Measurements from ENCODE around the gene DDX47.
"Not testable (repeated sequence)": the region's sequence is repeated elsewhere in the genome, so short reads cannot be mapped to it uniquely, and the experiment has no call there.

DDX47 gene

GRCh38 chr12:12819752-12820311, 6.7 kb downstream of the DDX47 start:
- H4K20me1 ChIP-seq (ENCODE audit: control insufficient read depth, insufficient read depth, low read depth, low read length) = no peaks in the 10 kb centered on the region
- TF ChIP-seq EZH2phosphoT487 (IDR thresholded peaks at IDR 0.05; ENCODE audit: borderline replicate concordance, low read length) (no peak), CTCF (IDR thresholded peaks at IDR 0.05; ENCODE audit: low read depth, low read length, poor library complexity, severe bottlenecking) (no peak)
- no peaks in the 10 kb centered on the region for H3K27me3 ChIP-seq (ENCODE audit: control insufficient read depth, low read length)
- no peak overlapping the region for H3K4me3 ChIP-seq (ENCODE audit: low read length)
- no peak overlapping the region for H3K27ac ChIP-seq (ENCODE audit: low read depth, low read length)
- H3K79me2 ChIP-seq (ENCODE audit: control insufficient read depth, low read length) = peaks cover 60% of the 10 kb centered on the region
- peaks cover 95% of the 10 kb centered on the region for H3K36me3 ChIP-seq (ENCODE audit: control insufficient read depth, low read length)
- no peaks in the 10 kb centered on the region for H3K9me3 ChIP-seq (ENCODE audit: control insufficient read depth, insufficient read depth, low read length)
- peaks cover 13% of the 10 kb centered on the region for H3K4me1 ChIP-seq (ENCODE audit: control insufficient read depth, low read length)
- H3F3A ChIP-seq (ENCODE audit: control insufficient read depth, insufficient read depth) = no peaks in the 10 kb centered on the region
- H3K9me2 ChIP-seq (replicated peaks; ENCODE audit: control insufficient read depth, low read length) = no peaks in the 10 kb centered on the region
- no peak overlapping the region for H3K4me2 ChIP-seq (ENCODE audit: low read length)

- H3K27me3 ChIP-seq (ENCODE audit: control insufficient read depth, low read length); H3K4me3 ChIP-seq (ENCODE audit: low read length); H3K9me3 ChIP-seq (ENCODE audit: control insufficient read depth, insufficient read depth, low read length); H3F3A ChIP-seq (ENCODE audit: control insufficient read depth, insufficient read depth); H3K27ac ChIP-seq (ENCODE audit: low read depth, low read length); H3K9me2 ChIP-seq (replicated peaks; ENCODE audit: control insufficient read depth, low read length); H3K4me2 ChIP-seq (ENCODE audit: low read length); H4K20me1 ChIP-seq (ENCODE audit: control insufficient read depth, insufficient read depth, low read depth, low read length): not testable (repeated sequence)
- H3K36me3 ChIP-seq (ENCODE audit: control insufficient read depth, low read length) = peaks cover 96% of the 10 kb centered on the region
- H3K79me2 ChIP-seq (ENCODE audit: control insufficient read depth, low read length) = peaks cover 54% of the 10 kb centered on the region
- peaks cover 11% of the 10 kb centered on the region for H3K4me1 ChIP-seq (ENCODE audit: control insufficient read depth, low read length)
These were observed 7.2 kb downstream of the DDX47 start for GRCh38 chr12:12820376-12820775.

- no peak overlapping the region for H3K27ac ChIP-seq (ENCODE audit: low read depth, low read length)
- peaks cover 38% of the 10 kb centered on the region for H3K79me2 ChIP-seq (ENCODE audit: control insufficient read depth, low read length)
- H3K9me2 ChIP-seq (replicated peaks; ENCODE audit: control insufficient read depth, low read length) = no peaks in the 10 kb centered on the region
- no peaks in the 10 kb centered on the region for H3K9me3 ChIP-seq (ENCODE audit: control insufficient read depth, insufficient read depth, low read length)
- no peak for TF ChIP-seq EZH2phosphoT487 (IDR thresholded peaks at IDR 0.05; ENCODE audit: borderline replicate concordance, low read length)
- TF ChIP-seq CTCF (IDR thresholded peaks at IDR 0.05; ENCODE audit: low read depth, low read length, poor library complexity, severe bottlenecking) = no peak
- H3K4me3 ChIP-seq (ENCODE audit: low read length) = no peak overlapping the region
- H3K36me3 ChIP-seq (ENCODE audit: control insufficient read depth, low read length) = peaks cover 96% of the 10 kb centered on the region
- H3F3A ChIP-seq (ENCODE audit: control insufficient read depth, insufficient read depth) = no peaks in the 10 kb centered on the region
- H4K20me1 ChIP-seq (ENCODE audit: control insufficient read depth, insufficient read depth, low read depth, low read length) = no peaks in the 10 kb centered on the region
- no peaks in the 10 kb centered on the region for H3K4me1 ChIP-seq (ENCODE audit: control insufficient read depth, low read length)
- H3K4me2 ChIP-seq (ENCODE audit: low read length) = no peak overlapping the region
- no peaks in the 10 kb centered on the region for H3K27me3 ChIP-seq (ENCODE audit: control insufficient read depth, low read length)
These were observed 8.8 kb downstream of the DDX47 start for GRCh38 chr12:12821975-12822374.

- no peaks in the 10 kb centered on the region for H3K9me3 ChIP-seq (ENCODE audit: control insufficient read depth, insufficient read depth, low read length)
- H3K4me2 ChIP-seq (ENCODE audit: low read length) = no peak overlapping the region
- no peaks in the 10 kb centered on the region for H3K9me2 ChIP-seq (replicated peaks; ENCODE audit: control insufficient read depth, low read length)
- H3K4me1 ChIP-seq (ENCODE audit: control insufficient read depth, low read length) = no peaks in the 10 kb centered on the region
- H3K79me2 ChIP-seq (ENCODE audit: control insufficient read depth, low read length) = peaks cover 29% of the 10 kb centered on the region
- H3F3A ChIP-seq (ENCODE audit: control insufficient read depth, insufficient read depth) = no peaks in the 10 kb centered on the region
- TF ChIP-seq CTCF (IDR thresholded peaks at IDR 0.05; ENCODE audit: low read depth, low read length, poor library complexity, severe bottlenecking) = no peak
- H4K20me1 ChIP-seq (ENCODE audit: control insufficient read depth, insufficient read depth, low read depth, low read length) = no peaks in the 10 kb centered on the region
- H3K27ac ChIP-seq (ENCODE audit: low read depth, low read length) = no peak overlapping the region
- H3K36me3 ChIP-seq (ENCODE audit: control insufficient read depth, low read length) = peaks cover 94% of the 10 kb centered on the region
- H3K27me3 ChIP-seq (ENCODE audit: control insufficient read depth, low read length) = no peaks in the 10 kb centered on the region
- H3K4me3 ChIP-seq (ENCODE audit: low read length) = no peak overlapping the region
These were observed 9.7 kb downstream of the DDX47 start for GRCh38 chr12:12822886-12823285.
